Cerebellar nuclear complex (tissue), 1 donor: ENCODE data around the gene MYCBP2.
"Not testable (repeated sequence)": the region's sequence is repeated elsewhere in the genome, so short reads cannot be mapped to it uniquely, and the experiment has no call there.

Experiments
- DNase-seq, 2 experiments: peaks; one replicate each; lab custom pipeline; 2025; lab: John Stamatoyannopoulos, UW

Gene MYCBP2

DNA sequence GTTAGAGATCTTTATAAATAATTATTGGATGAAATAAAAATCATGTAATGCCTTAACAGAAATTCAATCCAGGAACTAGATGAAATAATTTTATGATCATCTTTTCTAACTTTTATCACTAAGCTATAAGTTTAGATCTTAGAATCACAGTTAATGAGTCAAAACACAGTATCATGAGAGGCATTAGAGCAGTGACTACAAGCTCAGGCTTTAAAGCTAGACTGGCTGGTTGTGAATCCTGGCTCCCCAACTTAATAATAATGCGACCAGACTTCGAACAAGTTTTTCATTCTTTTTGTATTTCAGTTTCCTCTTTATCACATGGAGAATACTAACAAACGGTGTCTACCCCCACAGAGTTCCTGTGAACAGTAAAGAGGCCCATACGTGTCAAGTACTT, 108.6 kb downstream of the MYCBP2 start:
- no peak for DNase-seq

DNA sequence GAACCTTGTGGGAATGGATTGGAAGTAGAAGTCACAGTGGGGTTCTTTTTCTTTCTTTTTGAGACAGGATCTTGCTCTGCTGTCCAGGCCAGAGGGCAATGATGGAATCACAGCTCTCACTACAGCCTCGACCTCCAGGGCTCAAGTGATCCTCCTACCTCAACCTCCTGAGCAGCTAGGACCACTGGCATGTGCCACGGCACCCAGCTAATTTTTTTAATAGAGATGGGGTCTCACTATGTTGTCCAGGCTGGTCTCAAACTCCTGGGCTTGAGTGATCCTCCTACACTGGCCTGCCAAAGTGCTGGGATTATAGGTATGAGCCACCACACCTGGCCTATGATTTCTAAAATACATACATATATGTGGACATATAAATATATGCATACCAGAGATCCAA, 111.4 kb downstream of the MYCBP2 start:
- DNase-seq: no peak

- DNase-seq: no peak
Measured at GRCh38 chr13:77213644-77214043, 113.2 kb downstream of the MYCBP2 start.

- no peak for DNase-seq
Measured at GRCh38 chr13:77207943-77208342, 119.0 kb downstream of the MYCBP2 start.

DNA sequence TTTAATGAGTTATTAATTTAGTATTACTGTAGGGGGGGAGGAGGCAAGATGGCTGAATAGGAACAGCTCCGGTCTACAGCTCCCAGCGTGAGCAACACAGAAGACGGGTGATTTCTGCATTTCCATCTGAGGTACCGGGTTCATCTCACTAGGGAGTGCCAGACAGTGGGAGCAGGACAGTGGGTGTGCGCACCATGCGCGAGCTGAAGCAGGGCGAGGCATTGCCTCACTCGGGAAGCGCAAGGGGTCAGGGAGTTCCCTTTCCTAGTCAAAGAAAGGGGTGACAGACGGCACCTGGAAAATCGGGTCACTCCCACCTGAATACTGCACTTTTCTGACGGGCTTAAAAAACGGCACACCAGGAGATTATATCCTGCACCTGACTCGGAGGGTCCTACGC, 127.9 kb downstream of the MYCBP2 start:
- not testable (repeated sequence) for DNase-seq

DNA sequence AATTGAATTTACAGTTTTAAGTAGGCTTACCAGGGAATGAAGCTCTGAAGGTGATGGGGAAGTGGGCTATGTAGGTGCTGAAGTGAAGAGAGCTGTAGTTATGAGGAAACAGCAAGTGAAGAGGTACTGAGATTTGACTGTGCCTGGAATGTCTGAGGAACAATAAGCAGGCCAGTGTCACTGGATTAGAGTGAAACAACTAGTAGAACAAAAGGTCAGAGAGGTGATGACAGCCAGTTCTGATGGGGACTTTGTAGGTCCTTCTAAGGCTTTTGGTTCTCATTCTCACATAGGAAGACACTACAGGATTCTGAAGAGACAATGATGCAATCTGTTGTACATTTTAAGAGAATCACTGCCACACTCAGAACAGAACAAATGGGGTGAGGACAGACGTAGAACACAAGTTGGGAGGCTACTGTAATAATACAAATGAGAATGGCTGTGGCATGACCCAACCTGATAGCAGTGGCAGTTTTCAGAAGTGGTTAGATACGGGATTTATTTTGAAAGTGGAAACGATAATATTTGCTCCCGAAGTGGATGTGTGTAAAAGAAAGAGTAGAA, 130.8 kb downstream of the MYCBP2 start:
- DNase-seq: no peak

GRCh38 chr13:77190349-77190958, 136.4 kb downstream of the MYCBP2 start:
- DNase-seq: no peak

- no peak for DNase-seq
Measured at GRCh38 chr13:77185721-77186120, 141.2 kb downstream of the MYCBP2 start.

- no peak for DNase-seq
Measured at GRCh38 chr13:77184455-77184854, 142.4 kb downstream of the MYCBP2 start.

GRCh38 chr13:77180011-77180410, 146.9 kb downstream of the MYCBP2 start:
- DNase-seq: no peak

DNA sequence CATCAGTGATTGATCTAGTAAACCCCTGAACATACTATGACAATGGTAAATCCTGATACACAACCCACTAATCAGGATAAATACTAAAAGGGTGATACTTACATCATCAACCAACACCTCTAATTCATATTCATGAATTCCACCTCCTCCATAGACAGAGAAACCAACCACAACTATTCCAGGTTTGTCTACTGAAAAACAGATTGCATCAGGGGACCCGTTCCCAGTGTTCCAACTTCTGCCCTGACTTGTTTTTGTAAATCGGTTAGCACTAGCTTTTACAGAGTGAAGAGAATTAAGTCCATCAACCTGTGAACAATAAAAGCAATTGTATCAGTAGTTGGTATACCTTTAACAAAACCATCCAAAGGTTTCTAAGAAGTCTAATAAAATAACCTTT, 149.2 kb downstream of the MYCBP2 start:
- DNase-seq: no peak

- no peak for DNase-seq
Measured at GRCh38 chr13:77176350-77176749, 150.5 kb downstream of the MYCBP2 start.

- DNase-seq: no peak
Measured at GRCh38 chr13:77172650-77173049, 154.2 kb downstream of the MYCBP2 start.

DNA sequence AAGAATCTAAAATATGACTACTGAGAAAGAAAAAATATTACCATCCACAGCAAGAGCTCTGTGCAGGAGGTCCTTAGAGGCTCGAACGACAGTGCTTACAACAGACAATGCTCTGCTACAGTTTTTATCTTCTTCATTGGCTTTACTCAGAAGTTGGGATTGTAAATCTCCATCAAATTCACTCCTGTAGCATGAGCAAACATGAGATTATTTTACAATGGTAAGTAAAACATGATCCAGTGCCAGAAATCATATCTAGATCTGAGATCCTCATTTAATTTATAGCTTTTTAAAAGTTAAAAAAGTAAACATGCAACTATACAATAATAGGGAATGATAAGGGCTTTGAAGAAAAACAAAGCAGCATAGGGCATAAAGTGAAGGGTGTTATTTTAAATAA, 155.4 kb downstream of the MYCBP2 start:
- no peak for DNase-seq

GRCh38 chr13:77168237-77168636, 158.7 kb downstream of the MYCBP2 start:
- DNase-seq: no peak

GRCh38 chr13:77150651-77151050, 176.2 kb downstream of the MYCBP2 start:
- no peak for DNase-seq

DNA sequence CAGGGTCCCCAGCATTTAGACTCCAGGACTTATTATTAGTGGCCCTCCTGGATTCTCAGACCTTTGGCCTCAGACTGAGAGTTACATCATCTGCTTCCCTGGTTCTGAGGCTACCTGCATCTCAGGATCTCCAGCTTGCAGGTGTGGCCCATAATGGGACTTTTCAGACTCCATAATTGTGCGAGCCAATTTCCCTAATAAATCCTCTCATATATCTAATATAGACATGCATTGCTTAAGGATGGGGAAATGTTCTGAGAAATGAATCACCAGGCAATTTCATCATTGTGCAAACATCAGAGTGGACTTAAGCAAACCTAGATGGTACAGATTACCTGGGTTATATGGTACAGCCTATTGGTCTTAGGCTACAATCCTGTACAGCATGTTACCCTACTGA, 183.5 kb downstream of the MYCBP2 start:
- DNase-seq: no peak

DNA sequence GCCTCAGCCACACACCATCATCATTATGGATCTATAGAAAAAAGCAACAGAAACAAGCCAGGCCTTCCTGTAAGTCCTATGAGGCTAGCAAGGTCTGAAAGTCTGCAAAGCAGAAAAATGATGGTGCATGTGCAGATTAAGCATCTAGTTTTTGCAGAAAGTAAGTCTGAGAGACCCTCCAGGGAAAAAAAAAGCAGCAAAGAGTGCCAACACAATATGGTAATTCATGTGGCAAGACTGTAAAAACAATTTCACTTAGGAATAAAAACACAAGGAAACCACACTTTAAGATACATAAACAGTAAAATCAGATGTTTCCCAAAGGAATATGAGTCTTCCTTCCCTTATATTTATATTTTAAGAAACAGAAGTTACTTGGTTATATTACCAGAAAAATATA, 187.6 kb downstream of the MYCBP2 start:
- no peak for DNase-seq

DNA sequence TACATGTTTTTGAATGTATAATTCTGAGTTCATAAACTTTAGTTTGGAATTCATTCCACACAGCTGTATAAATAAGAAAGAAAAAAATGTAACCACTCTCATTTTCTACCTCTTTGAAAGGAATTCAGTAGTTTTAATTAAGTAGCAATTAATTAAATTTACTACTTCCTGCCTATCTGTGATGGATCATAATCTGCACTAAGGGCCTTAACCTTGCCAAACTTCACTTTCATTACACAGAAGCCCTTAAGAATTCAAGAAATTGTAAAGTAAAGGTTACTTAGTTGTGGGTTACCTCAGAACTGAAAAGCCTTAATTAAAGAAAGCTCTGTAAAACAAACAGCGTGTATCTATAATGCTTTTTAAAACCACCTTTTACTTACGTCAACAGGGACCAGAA, 188.1 kb downstream of the MYCBP2 start:
- DNase-seq: no peak

DNA sequence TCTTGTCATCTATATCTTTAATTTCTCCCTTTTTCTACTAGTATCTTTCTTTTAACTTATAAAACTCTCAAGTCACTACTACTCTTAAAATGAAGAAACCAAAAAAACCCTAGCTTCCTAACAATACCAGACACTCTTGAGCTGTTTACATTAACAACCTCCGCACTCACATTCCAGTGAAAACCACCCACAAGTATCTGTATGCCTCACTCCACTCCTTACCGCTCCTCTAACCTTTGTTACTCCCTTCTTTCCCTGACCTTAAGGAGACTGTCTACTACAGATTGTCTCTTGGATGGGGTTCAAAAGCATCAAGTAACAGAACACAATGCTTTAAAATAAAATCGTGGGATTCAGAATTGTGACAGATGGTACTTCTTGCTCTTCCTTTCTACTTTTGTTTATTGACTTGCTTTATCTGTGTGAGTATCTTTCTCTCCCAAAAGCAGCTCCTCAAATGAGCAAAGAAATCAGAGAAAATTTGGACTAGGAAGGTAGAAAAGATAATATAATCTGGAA, 189.9 kb downstream of the MYCBP2 start:
- DNase-seq: no peak

DNA sequence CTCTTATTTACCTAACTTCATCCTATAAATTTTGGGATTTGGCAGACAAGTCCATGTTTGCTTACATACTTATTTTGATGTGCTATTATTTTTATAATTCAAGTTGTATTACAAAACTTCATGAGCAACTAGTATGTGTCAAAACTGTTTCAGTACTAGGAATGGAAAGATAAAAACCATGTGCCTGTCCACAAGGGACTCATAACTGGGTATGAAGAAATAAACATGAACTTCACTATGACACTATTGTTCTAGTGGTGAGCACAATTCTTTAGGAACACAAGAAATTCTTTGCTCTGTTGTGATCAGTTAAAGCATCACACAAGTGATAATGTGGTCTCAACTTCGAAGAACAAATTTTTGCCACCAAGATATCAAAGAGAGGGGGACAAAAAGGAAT, 202.5 kb downstream of the MYCBP2 start:
- DNase-seq: no peak

GRCh38 chr13:77118134-77118533, 208.8 kb downstream of the MYCBP2 start:
- DNase-seq: no peak

DNA sequence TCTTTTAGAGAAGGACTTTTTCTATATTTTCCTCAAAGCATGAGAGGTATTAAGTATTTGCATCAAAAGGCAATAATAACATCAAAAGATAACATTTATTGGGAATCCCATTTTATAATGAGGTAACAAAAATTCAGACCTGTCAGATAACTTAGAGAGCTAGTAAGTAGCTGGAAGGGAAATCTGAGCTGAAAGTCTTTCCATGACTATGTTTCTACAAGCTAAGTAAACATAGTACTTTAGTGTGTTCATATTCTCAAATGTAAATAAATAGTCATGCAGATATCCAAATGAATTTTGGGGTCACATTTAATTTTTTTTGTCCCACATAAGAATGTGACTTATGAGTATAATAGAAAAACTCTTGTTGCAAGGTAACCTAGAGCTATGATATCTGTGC, 212.6 kb downstream of the MYCBP2 start:
- DNase-seq: no peak

DNA sequence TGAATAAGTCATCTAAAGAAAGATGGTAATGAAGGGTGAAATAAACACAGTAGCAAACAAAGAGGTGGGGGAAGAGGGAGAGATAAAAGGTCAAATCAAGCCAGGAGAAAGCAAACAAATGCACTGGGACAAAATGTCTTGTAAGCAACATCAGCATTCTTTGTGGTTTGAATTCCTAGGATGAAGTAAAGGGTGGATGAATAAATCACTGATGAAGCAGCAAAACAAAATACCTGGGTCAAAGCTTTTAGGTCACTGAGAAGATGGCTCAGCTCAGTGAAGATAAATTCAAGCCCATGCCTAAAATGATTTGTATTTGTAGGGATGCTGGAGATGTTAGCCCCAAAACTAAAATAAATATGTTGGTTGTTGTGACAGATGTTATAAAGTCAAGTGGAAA, 213.4 kb downstream of the MYCBP2 start:
- DNase-seq: no peak
